Keratinocyte (primary cell): Measurements from ENCODE around the gene PTPRD.

Source experiments
- EZH2 ChIP-seq: IDR thresholded peaks from one replicate; pipeline ENCODE4 v1.6.1; 2012; ENCODE audit warnings: inconsistent platforms, mild to moderate bottlenecking, low read length, moderate library complexity
- TF ChIP-seq, protein P1 (sequence below), 3 experiments: IDR thresholded peaks in 1 of 3; conservative IDR thresholded peaks in 1 of 3; optimal IDR thresholded peaks in 1 of 3; 2 replicates in 2 of 3; 3 replicates in 1 of 3; pipeline versions ENCODE3 to v1.5.1; 2011; ENCODE audit warnings: low read length in 3 of 3, mild to moderate bottlenecking in 3 of 3, moderate library complexity in 2 of 3, control low read depth in 1 of 3, inconsistent platforms in 1 of 3; ENCODE audit not compliant: insufficient read depth in 2 of 3; ENCODE audit errors: extremely low read depth in 1 of 3

DNA sequence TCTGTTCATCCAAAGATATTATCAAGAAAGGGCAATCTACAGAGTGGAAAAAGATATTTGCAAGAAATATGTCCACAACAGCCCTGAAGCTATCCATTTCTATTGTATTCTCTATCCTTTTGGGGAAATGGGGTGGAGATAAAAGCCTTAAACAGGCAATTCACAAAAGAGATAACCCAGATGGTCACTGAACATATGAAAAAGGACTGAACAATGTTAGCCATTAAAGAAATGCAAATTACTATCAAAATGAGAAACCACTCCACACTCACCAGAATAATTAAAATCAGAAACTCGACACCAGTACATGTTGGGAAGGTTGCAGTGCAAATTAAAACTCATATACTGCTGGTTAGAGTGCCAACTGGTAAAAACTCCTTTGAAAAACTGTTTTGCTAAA lies 1858.1 kb downstream of the PTPRD start:
- TF ChIP-seq, protein P1, sequence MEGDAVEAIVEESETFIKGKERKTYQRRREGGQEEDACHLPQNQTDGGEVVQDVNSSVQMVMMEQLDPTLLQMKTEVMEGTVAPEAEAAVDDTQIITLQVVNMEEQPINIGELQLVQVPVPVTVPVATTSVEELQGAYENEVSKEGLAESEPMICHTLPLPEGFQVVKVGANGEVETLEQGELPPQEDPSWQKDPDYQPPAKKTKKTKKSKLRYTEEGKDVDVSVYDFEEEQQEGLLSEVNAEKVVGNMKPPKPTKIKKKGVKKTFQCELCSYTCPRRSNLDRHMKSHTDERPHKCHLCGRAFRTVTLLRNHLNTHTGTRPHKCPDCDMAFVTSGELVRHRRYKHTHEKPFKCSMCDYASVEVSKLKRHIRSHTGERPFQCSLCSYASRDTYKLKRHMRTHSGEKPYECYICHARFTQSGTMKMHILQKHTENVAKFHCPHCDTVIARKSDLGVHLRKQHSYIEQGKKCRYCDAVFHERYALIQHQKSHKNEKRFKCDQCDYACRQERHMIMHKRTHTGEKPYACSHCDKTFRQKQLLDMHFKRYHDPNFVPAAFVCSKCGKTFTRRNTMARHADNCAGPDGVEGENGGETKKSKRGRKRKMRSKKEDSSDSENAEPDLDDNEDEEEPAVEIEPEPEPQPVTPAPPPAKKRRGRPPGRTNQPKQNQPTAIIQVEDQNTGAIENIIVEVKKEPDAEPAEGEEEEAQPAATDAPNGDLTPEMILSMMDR (optimal IDR thresholded peaks at IDR 0.05 in 1 of 3, IDR thresholded peaks at IDR 0.05 in 1 of 3, conservative IDR thresholded peaks at IDR 0.05 in 1 of 3; ENCODE audit: extremely low read depth in 1 of 3, insufficient read depth in 2 of 3, low read length in 3 of 3): no peak
- TF ChIP-seq EZH2: no peak
